GM19395 (cell line): ENCODE results near the gene PNMA6A.
"Not testable (repeated sequence)": the region's sequence is repeated elsewhere in the genome, so short reads cannot be mapped to it uniquely, and the experiment has no call there.

Source experiments
- ATAC-seq: cut with Tn5 transposase; IDR thresholded peaks from one replicate; pipeline ENCODE4 v1.9.1; 2021; ENCODE audit warnings: mild to moderate bottlenecking, moderate library complexity; ENCODE audit not compliant: unreplicated experiment

Gene PNMA6A

GRCh38 chrX:153074935-153075334, 2.7 kb downstream of the PNMA6A start:
- ATAC-seq: no peak

- no peak for ATAC-seq
Measured at GRCh38 chrX:153075366-153075765, 3.1 kb downstream of the PNMA6A start.

- ATAC-seq: peak; percentile 58
Measured at GRCh38 chrX:153077437-153078135, 5.3 kb downstream of the PNMA6A start.

- not testable (repeated sequence) for ATAC-seq
Measured at GRCh38 chrX:153083238-153083923, 11.1 kb downstream of the PNMA6A start.

GRCh38 chrX:153102418-153102817, 30.2 kb downstream of the PNMA6A start:
- ATAC-seq: no peak

GRCh38 chrX:153104959-153105358, 32.7 kb downstream of the PNMA6A start:
- not testable (repeated sequence) for ATAC-seq

GRCh38 chrX:153106092-153106801, 34.0 kb downstream of the PNMA6A start:
- ATAC-seq: peak; percentile 53

GRCh38 chrX:153110735-153111134, 38.5 kb downstream of the PNMA6A start:
- not testable (repeated sequence) for ATAC-seq

GRCh38 chrX:153113851-153114250, 41.6 kb downstream of the PNMA6A start:
- ATAC-seq: not testable (repeated sequence)

GRCh38 chrX:153117754-153118153, 45.5 kb downstream of the PNMA6A start:
- not testable (repeated sequence) for ATAC-seq

GRCh38 chrX:153120230-153120629, 48.0 kb downstream of the PNMA6A start:
- ATAC-seq: not testable (repeated sequence)

GRCh38 chrX:153123468-153123867, 51.2 kb downstream of the PNMA6A start:
- not testable (repeated sequence) for ATAC-seq
